HK-2 (cell line): ENCODE measurements around the gene CTAGE6.
"Not testable (repeated sequence)": the region's sequence is repeated elsewhere in the genome, so short reads cannot be mapped to it uniquely, and the experiment has no call there.

Source experiments
- DNase-seq: peaks from one replicate; pipeline ENCODE4 v3.0.0-alpha.2; 2018; ENCODE audit not compliant: unreplicated experiment

CTAGE6 gene

GRCh38 chr7:143757596-143757995 lies at the start of gene CTAGE6:
Gene CTAGE6, minus strand, starts transcription at chr7:143757696. Its CDS starts 38 bp downstream, at chr7:143757658.
- not testable (repeated sequence) for DNase-seq

- DNase-seq, result not testable (repeated sequence)
Measured at GRCh38 chr7:143806664-143807071, 49.2 kb upstream of the CTAGE6 start.

- not testable (repeated sequence) for DNase-seq
Measured at GRCh38 chr7:143797896-143798290, 40.4 kb upstream of the CTAGE6 start.

GRCh38 chr7:143797119-143797895 lies 39.8 kb upstream of the CTAGE6 start:
- DNase-seq, result not testable (repeated sequence)

- not testable (repeated sequence) for DNase-seq
Measured at GRCh38 chr7:143795653-143796052, 38.2 kb upstream of the CTAGE6 start.

- DNase-seq, result not testable (repeated sequence)
Measured at GRCh38 chr7:143792633-143793032, 35.1 kb upstream of the CTAGE6 start.

GRCh38 chr7:143785415-143786182 lies 28.1 kb upstream of the CTAGE6 start:
- DNase-seq, result not testable (repeated sequence)

GRCh38 chr7:143779591-143779990 lies 22.1 kb upstream of the CTAGE6 start:
- not testable (repeated sequence) for DNase-seq

GRCh38 chr7:143772738-143773468 lies 15.4 kb upstream of the CTAGE6 start:
- not testable (repeated sequence) for DNase-seq

- not testable (repeated sequence) for DNase-seq
Measured at GRCh38 chr7:143767531-143767930, 10.0 kb upstream of the CTAGE6 start.

GRCh38 chr7:143765678-143766077 lies 8.2 kb upstream of the CTAGE6 start:
- not testable (repeated sequence) for DNase-seq

- DNase-seq, result not testable (repeated sequence)
Measured at GRCh38 chr7:143763065-143763464, 5.6 kb upstream of the CTAGE6 start.

GRCh38 chr7:143745340-143745739 lies 12.2 kb downstream of the CTAGE6 start:
- DNase-seq, result not testable (repeated sequence)

GRCh38 chr7:143737037-143737819 lies 20.3 kb downstream of the CTAGE6 start:
- not testable (repeated sequence) for DNase-seq

GRCh38 chr7:143735962-143736361 lies 21.5 kb downstream of the CTAGE6 start:
- DNase-seq, result no peak

- DNase-seq, result no peak
Measured at GRCh38 chr7:143733876-143734275, 23.6 kb downstream of the CTAGE6 start.

GRCh38 chr7:143728333-143728862 lies 29.1 kb downstream of the CTAGE6 start:
- no peak for DNase-seq

- DNase-seq, result not testable (repeated sequence)
Measured at GRCh38 chr7:143727561-143727960, 29.9 kb downstream of the CTAGE6 start.

GRCh38 chr7:143726143-143726542 lies 31.4 kb downstream of the CTAGE6 start:
- DNase-seq, result not testable (repeated sequence)

GRCh38 chr7:143720335-143720734 lies 37.2 kb downstream of the CTAGE6 start:
- DNase-seq, result not testable (repeated sequence)
